Hematopoietic multipotent progenitor cell treated with erythropoietin and hydrocortisone succinate and interleukin-3 and kit ligand, for 17 days (in vitro differentiated cells): ENCODE results near the gene TCERG1.

ENCODE experiments used
- DNase-seq: peaks from one replicate; pipeline ENCODE4 v3.0.0-alpha.2; 2015; ENCODE audit warnings: low spot score

TCERG1 gene

DNA sequence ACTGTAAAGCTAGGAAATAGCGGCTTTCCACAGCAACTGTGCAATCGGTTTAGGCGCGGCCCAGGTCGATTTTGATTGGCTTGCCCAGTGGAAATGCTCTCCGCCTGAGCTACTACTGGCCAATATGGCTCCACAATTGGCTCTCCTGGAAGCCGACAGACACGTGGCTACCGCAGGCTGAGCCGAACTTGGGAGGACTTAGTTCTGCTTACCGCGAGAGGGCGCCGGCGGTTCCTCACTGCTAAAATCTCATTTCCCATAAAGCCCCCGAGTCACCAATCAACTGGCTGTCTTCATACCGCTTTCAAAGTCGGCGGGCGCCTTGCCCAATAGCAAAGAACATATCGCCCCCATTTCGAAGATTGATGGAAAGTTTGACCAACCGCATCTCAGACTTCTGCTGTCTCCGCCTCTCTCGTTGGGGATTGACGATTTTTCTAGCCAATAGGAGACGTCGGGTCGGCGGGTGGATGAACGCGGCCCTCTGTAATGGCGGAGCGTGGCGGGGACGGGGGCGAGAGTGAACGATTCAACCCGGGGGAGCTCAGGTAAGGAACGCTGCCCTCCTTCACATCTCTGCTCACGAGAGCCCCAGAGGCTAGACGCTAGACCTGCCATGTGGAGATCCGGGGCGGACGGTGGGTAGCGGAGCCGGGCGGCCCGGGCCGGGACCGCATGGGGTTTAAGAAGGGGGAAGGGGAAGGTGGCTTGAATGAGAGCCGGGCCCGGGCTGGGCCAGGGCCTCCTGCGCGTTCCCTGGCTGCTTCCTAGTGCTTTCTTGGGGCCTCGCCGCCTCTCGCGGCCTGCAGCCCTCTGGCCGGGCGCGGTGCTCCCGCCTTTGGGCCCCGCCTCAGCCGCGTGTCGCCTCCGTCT, at the start of gene TCERG1:
TCERG1 (plus strand) TSS at position 473 of the 873 bp plus-strand sequence; CDS start at position 490, 17 bp downstream.
- peak; percentile 100 for DNase-seq

DNA sequence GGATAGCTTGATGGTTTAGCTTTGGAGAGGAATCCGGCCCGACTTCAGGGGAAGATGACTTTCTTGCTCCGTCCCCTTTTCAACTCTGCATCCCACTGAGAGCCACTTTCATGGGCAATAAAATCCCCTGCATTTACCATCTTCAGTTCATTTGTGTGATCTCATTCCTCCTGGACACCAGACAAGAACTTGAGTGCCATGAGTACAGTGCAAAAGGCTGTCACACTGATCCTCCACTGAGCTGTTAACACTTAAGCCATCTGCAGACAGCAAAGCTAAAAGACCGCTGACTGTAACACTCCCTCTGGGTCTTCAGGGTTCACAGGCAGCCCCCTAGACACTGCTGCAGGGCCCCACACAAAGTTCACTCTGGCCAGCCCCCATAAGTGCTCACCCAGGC, 48.3 kb upstream of the TCERG1 start:
- no peak for DNase-seq

DNA sequence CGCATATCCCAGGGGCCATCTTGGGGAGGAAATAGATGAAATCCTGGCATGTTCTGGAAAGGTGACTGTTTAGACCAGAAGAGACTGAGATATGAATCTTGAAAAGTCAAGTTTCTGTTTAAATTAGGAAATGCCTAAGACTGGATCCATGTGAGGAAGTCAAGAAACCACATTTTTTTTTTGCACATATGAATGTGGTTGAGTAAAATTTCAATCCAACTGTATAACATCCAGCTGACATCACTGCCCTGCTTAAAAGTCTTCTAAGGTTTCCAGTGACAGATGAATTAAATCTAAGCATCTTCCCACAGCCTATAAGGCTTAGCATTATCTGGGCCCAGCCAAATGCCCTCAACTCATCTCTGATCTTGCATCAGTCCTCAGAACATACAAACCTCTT, 47.7 kb upstream of the TCERG1 start:
- DNase-seq = no peak

DNA sequence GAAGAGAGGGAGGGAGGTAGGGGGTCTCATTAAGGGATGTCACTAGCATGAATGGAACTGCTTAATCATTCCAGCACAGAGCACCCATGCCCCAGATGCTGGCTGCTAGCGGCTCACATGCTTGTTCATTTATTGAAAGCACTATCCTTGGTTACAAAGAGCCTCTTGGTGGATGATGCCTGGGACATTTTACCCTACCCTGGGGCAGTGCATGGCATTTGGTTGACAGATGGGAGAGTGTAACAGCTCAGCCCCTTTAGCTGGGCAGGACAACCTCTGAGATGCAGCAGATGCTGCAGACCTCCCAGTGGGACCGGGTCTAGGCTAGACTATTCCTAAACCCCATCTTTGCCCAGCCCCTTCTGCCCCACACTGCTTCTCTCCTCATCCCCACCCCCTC, 46.9 kb upstream of the TCERG1 start:
- DNase-seq = no peak

DNA sequence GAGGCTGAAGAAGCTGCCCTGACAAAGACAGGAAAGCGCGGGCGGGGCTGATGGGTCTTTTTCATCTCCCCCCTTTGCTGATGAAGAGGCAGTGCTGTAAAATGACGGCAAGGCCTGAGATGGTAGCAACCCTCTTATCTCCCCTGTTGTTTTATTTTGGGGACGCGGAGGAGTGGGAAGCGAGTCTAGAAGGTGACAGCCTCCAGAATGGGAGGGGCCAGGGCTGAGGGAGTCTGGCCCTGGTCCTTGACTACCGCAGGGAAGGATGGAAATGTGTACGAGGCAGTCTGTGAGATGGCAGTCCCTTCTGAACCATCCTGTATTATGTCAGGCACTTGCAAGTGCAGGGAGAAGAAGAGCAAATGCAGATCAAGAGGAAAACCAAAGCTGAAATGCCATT, 46.1 kb upstream of the TCERG1 start:
- DNase-seq = no peak

DNA sequence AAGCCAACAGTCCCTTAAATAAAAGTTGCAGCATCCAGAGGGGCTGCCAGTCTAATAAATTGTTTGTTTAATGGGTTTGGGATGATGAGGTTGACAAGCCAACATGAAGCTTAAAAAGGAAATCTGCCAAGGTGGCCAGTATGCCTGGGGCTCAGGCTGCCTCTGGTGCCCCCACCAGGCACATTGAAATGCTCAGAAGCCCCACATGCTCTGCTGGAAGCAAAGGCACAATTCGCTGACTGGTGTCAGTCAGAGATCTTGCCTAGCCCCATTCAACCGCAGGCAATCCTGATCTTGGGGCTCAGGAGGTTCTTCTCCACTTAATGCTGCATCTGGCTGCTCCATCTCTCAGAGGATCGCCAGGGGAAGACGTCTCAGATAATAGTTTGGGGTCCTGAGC, 44.2 kb upstream of the TCERG1 start:
- DNase-seq = no peak

DNA sequence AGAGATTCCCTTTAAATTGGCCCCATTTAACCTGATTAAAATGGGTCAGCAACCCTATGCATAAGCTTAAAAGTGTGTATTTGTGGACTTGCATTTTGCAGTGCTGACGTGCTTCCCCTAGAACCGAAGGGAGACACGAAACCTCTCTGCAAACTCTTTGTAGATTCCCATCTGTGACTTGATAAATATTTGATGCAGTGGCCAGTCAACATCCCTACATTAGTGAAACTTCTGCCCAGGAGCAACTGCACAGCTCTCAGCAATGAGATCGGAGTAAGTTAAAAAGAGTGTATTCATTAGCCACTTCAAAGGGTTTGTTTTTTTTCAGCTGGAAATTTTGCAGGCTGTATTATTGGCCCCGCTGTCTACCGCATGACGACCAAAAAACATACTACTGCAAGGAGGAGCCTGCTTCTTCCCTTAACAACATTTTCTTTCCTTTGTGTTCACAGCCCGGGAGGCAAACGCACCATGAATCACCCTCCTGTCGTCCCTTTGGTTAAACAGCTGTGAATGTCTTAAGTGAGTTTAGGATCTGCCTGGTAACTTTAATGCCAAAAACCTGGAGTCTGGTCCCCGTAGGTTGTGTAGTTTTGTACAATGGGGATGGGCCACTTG, 38.0 kb upstream of the TCERG1 start:
- no peak for DNase-seq

DNA sequence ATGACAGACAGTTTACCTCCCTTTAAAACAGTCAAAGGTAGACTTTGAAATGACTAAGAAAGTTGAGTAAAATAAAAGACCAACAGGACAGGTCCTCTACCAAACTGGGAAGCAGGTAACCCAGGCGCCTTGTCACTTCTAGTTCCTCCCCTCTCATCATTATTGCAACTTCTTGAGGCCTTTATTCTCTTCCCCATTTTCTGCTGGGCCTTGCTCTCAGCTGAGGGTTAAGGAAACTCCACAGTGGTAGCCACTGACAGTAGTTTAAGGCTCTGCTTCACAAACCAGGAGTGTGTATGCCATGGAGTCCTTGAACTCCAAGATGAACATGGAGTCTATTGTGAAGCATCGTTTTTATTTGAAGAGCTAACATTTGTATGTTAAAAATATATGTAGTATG, 36.9 kb upstream of the TCERG1 start:
- no peak for DNase-seq

DNA sequence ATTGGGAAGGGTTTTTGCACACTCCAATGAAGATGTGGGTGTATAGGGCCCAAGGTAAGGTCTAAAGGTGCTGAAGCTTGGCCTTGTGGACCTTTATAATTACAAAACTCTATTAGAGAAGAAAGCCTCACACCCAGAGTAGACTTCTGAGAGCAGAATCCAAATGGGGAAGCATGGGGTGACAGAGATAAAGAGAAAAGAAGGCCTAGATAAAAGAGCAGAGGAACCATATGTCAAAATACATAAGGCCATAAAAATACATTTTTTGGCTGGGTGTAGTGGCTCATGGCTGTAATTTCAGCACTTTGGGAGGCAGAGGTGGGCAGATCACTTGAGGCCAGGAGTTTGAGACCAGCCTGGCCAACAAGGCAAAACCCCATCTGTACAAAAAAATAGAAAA, 27.4 kb upstream of the TCERG1 start:
- DNase-seq = no peak

DNA sequence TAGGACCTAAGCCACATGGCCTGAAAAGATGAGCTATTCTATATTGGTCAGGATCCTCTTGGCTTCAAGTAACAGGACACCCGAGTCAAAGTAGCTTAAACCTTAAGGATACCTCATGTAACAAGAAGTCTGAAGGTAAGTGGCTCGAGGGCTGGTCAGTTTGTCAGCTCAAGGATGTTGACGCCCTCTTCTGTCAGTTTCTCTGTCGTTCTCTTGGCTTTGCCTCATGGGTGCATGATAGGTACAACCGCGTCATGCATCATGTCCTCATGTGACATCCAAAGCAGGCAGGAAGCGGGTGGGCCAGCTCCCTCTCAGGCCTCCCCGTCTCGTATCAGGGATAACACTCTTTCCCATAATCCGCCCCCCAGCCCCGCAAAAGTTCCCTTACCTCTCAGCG, 22.1 kb upstream of the TCERG1 start:
- no peak for DNase-seq

DNA sequence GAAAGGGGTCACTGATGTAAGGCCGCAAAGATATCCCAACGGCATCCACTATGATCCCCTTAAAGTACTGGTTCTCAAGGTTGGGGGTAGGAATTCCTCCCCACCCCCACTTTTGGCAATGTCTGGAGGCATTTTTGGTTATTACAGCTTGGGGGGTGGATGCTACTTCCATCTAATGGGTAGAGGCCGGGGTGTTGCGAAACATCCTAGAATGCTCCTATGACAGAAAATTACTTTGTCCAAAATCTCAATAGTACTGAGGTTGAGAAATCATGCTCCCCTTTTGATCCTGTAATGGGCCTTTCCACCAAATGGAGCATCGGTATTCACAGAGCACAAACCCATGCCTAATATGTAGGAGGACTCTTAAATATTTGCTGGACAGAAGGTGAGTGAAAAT, 20.8 kb upstream of the TCERG1 start:
- no peak for DNase-seq

DNA sequence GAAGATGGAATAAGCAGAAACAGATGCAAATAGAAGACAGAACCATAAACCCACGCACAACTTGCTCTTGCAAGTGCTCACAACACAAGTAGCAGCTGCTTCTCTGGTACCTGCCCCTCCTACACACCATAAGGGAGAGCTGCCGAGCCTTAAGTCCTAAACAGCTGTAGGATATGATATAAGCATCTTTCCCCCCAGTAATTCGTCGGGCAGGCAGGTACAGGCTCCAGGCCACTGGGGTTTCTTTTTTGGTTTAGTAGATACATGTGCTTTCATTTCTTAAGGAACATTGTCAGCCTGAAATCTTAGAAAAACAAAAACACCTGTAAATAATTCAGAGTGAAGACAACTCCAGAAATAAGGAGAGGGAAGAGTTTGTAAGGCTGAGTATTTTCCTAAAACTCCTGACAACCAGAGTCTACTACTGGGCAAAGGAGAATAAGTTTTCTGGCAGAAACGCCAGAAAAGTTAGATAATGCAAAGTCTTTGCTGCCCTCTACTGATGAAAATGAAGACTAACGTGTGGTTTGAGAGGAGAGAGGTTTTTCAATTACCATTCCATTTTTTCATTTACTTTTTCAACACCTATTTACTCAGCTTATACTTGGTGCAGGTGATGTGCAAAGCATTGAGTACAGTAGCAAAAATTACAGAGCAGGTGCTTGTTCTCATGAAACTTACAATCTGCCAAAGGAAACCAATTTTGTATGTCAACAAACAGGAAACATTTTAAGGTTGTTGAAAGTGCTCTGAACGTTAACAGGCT, 20.1 kb upstream of the TCERG1 start:
- peak; percentile 44 for DNase-seq

DNA sequence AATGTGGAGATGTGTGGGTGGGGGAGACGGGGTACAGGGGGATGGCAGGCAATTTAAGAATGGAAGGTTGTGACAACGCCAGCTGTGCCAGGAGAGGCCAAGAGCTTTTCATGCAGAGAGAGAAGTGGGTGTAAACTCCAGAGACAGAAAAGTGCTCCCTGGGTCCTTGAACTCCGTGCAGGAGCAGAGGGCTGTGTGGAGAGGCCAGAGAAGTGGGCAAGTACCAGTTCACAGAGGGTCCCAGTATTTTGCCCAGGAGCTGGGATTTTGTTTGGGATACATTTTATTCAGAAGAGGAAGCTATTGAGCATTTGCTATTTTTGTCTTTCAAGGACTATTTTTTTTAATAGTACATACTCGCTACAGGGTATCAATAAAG, 19.5 kb upstream of the TCERG1 start:
- no peak for DNase-seq

DNA sequence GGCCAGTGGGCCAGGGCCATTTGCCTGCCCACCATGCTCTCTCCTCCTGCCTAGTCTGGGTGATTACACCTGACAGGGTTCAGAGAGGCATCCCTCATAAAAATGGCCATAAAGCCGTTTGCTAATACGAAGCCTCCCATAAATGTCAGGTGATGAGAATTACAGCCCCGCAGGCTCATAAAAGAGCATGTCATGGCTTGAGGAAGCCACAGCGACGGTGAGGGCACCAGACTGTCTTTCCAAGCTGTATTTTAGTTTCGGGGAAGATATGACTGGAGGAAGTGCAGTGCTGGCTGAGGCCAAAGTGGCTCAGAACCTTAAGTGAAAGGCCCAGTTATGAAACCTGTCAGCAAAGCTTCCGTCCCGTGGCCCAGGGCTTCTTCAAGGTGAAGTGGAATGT, 18.5 kb upstream of the TCERG1 start:
- no peak for DNase-seq

DNA sequence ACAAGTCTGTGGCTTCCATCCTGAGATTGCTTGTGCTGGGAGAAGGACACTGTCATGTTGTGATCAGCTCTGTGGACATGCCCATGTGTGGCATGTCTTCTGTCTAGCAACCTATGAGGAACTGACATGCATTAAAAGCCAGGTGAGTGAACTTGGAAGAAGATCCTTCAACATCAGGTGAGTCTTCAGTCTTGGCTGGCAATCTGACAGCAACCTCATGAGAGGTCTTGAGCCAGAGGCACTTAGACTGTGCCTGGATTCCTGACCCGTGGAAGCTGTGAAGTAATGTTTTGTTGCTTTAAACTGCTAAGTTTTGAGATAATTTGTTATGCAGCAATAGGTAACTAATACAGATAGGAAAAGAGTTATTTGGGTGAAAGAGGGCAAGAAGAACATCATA, 6.8 kb upstream of the TCERG1 start:
- DNase-seq = no peak

DNA sequence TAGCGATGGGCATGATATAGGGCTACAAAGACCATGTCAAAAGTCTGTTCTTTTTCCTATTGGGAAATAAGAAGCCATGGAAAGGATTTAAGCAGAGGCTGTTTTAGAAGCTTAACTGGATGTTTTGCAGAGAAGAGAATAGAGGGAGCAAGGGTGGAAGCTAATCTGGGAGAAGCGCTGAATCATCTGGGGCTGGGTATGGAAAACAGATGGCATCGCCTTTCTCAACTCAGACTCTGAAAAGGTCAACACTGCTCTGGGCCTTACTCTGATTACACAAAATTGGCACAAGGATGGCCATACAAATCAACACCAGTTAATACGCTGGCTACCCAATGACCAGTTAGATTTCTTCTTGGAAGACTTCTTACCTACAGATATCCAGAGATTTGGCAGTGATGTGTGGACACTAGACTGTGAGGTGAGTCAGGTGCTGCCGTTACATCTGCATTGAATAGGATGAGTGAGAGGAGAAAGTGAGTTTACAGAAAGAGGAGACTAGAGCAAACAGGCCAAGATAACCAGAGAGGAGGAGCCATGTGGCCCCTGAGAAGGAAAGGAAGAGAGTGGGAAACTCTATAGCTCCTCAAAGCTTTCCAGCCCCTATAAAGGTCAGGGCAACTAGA, 6.2 kb upstream of the TCERG1 start:
- no peak for DNase-seq

DNA sequence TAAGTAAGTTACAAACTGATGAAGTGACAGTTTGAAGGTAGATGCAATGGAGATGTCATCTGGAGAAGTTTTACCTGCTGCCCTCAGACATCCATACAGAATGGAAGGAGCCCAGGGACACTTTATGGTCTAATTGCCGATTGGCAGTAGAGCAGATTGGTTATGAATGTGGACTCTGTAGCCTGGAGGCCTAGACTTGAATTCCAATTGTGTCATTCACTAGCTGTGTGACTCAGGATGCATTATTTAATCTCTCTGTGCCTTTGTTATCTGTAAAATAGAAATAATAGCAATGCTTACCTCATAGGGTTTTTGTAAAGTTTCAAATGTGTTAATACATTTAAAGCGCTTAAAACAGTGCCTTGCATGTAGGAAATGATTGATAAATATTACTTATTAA, 5.2 kb upstream of the TCERG1 start:
- no peak for DNase-seq

DNA sequence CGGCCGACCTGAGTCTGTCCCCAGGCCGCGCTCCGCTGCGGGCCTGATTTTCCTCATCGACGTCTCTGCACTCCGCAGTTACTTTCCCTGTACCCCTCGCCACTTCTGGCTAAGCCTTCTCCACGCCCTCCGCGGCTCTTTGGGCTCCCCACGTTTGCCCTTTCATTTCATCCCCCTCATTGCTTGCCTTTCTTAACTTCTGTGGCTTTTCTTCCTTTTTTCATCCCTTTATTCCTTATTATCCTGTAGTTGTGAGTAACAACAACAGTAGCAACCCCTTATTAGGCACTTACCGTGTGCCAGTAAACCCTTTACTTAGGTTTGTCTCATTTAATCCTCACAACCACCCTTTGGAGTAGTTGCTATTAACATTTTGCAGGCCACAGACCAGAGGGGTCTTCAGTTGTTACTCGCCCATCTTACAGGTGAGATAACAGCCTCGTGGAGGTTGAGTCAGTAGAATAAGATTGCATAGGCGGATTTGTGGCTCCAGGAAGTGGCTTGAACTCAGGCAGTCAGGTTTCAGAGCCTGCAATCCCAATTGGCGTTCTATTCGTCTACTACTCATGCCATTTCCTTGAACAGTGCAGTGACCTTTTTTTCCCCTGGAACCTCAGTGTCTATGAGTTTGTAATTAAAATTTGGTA, 724 bp downstream of the TCERG1 start:
- DNase-seq = no peak

DNA sequence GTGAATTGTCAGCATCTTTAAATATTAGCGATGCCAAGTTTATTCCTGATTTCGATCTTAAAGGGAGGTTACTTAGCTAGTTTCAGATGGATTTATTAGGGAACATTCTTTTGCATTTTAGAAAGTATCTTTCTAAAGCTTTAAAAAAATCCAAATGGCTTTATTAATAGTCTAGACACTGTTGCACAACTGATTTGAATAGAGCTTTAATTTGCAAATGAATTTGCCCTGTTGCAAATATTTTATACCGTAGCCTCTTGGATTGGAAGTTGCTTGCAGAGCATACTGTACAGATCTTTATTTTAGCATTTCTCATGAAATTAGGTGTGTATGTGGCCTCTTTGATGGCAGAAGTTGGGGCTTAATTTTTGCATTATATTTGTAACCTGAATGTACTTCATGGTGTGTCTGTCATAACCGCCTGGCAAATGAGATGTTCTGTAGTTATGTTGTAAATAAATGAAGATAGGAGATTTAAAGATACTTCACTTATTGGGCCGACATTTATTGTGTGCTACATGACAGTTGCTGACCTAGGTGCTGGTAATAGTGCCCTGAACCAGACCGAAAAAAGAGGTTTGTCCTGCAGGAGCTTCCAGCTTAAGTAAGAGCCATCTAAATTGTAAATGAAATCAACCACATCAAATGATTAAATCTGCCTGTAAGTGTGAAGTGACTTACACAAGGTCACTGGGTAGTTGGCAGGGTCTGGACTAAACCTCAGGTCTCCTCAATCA, 1.8 kb downstream of the TCERG1 start:
- DNase-seq = no peak

DNA sequence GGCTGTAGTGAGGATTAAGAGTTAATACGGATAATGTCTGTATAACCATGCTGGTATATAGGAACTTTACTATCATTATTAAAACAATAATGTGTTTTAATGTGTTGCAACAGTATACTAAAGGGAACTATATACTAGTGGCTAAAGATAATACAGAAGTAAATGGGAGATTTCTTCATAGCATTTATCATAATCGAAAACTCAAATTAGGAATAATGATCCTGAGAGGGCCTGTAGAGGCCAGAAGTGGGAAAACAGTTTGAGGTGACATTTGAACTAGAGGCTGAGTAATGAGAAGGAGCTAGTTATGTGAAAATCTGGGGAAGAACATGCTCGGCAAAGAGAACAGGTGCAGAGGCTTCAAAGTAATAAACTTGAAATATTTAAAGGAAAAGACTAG, 2.9 kb downstream of the TCERG1 start:
- DNase-seq = no peak

DNA sequence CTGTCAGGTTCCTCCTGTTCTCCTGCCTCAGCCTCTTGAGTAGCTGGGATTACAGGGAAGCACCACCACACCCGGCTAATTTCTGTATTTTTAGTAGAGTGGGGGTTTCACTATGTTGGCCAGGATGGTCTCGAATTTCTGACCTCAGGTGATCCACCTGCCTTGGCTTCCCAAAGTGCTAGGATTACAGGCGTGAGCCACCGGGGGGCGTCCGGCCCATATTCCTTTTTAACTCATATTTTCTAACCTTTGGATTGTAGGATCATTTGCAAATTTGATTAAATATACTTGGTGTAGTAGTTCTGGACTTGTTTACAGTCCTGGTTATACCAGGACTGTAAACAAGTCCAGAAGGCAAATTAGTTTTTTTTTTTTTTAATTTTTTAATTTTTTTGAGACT, 4.3 kb downstream of the TCERG1 start:
- DNase-seq = no peak
